Measurements from ENCODE around the gene SLC5A11. TPM values are rescaled to one million over a fixed set of nuclear protein-coding genes. Genes with fewer than 3 reads are reported as not detected.
"Not testable (repeated sequence)": the region's sequence is repeated elsewhere in the genome, so short reads cannot be mapped to it uniquely, and the experiment has no call there.

SLC5A11 gene
- total and polyA plus RNA-seq, 2 donors (not counting 1 experiment from before 2014, with no cell fraction given) = under 0.01 TPM; not detected in 1

DNA sequence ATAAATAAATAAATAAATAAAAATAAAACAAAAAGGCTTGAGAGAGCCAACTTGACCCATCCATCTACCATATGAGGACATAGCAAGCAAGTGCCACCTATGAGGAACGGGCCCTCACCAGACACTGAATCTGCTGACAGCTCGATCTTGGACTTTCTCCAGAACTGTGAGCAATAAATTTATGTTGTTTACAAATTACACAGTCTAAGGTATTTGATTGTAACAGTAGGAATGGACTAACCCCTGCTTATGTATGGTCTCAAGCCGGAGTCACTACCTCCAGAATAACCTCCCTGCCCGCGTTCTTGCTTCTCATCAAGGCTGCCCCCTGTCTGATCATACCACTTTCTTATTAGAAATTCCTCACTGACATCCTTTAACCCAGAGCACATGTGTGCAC, 9.9 kb downstream of the SLC5A11 start:
- Histone ChIP-seq H3K4me2 (ENCODE audit: extremely low read depth, insufficient read depth, low read length) (no peak overlapping the region), H3K9me3 (ENCODE audit: control insufficient read depth, insufficient read depth, low read depth, low read length) (no peaks in the 10 kb centered on the region), H4K20me1 (ENCODE audit: control insufficient read depth, extremely low read depth, insufficient read depth, low read length) (no peaks in the 10 kb centered on the region), H3K36me3 (ENCODE audit: control insufficient read depth, insufficient read depth, low read length) (no peaks in the 10 kb centered on the region), H3K79me2 (ENCODE audit: control insufficient read depth, insufficient read depth, low read length) (no peaks in the 10 kb centered on the region), H3K4me1 (ENCODE audit: control insufficient read depth, extremely low read depth, insufficient read depth, low read length) (peaks cover 8% of the 10 kb centered on the region), H2AFZ (ENCODE audit: low read length) (no peak overlapping the region), H3K4me3 (replicated peaks in 1 of 4; ENCODE audit: control extremely low read depth in 1 of 4, insufficient read depth in 1 of 4, low read depth in 3 of 4, low read length in 4 of 4) (no peak overlapping the region), H3K27ac (ENCODE audit: insufficient read depth, low read length) (no peak overlapping the region), H3K27me3 (ENCODE audit: control insufficient read depth, insufficient read depth, low read length) (no peaks in the 10 kb centered on the region), H3K9ac (ENCODE audit: insufficient read depth, low read length) (no peak overlapping the region)
- DNase-seq (ENCODE audit: low read depth in 2 of 2) = no peak
- TF ChIP-seq CTCF (conservative IDR thresholded peaks at IDR 0.05 in 1 of 2, IDR thresholded peaks at IDR 0.05 in 1 of 2; ENCODE audit: low read depth in 1 of 2, low read length in 2 of 2) (no peak), EZH2 (IDR thresholded peaks at IDR 0.05; ENCODE audit: low read length, missing control alignments) (no peak)

GRCh38 chr16:24856871-24857270, 11.1 kb downstream of the SLC5A11 start:
- not testable (repeated sequence) for H3K27me3 ChIP-seq (ENCODE audit: control insufficient read depth, insufficient read depth, low read length); H3K9ac ChIP-seq (ENCODE audit: insufficient read depth, low read length); H2AFZ ChIP-seq (ENCODE audit: low read length); H3K4me3 ChIP-seq (replicated peaks in 1 of 4; ENCODE audit: control extremely low read depth in 1 of 4, insufficient read depth in 1 of 4, low read depth in 3 of 4, low read length in 4 of 4); H3K36me3 ChIP-seq (ENCODE audit: control insufficient read depth, insufficient read depth, low read length); H3K27ac ChIP-seq (ENCODE audit: insufficient read depth, low read length); H3K9me3 ChIP-seq (ENCODE audit: control insufficient read depth, insufficient read depth, low read depth, low read length); H3K4me1 ChIP-seq (ENCODE audit: control insufficient read depth, extremely low read depth, insufficient read depth, low read length); DNase-seq (ENCODE audit: low read depth in 2 of 2); H3K4me2 ChIP-seq (ENCODE audit: extremely low read depth, insufficient read depth, low read length); H3K79me2 ChIP-seq (ENCODE audit: control insufficient read depth, insufficient read depth, low read length); H4K20me1 ChIP-seq (ENCODE audit: control insufficient read depth, extremely low read depth, insufficient read depth, low read length)

DNA sequence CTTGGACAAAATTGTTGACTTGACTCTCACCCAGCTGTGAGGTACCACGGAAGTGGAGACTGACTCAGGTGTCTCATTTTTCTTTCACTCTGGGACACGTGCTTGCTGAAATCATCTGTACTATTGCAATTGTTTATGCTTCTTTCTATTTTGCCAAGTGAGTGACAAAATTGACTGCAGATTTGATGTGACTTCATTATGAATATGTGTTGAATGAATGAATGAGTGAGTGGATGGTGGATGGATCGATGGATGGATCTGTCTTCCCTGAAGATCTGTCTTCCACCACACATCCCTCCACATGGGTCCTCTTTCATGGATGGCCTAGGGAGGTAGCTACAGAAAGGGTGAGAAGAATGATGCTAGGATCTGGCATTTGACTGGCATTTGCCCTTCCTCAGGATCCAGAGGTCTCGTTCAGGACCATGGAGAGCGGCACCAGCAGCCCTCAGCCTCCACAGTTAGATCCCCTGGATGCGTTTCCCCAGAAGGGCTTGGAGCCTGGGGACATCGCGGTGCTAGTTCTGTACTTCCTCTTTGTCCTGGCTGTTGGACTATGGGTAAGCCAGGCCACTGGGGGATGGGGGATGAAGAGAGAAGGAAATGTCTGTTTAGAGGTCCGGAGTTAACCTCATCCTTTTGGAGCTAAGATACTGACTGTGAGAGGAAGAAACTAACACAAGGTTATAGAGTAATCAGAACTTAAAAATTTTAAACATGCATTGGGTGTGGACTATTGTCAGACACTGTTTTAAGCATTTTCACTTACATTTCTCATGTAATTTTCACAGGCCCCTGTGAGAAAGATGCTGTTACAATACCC, 12.7 kb downstream of the SLC5A11 start:
- no peak overlapping the region for H3K9ac ChIP-seq (ENCODE audit: insufficient read depth, low read length)
- H3K36me3 ChIP-seq (ENCODE audit: control insufficient read depth, insufficient read depth, low read length) = no peaks in the 10 kb centered on the region
- H3K27me3 ChIP-seq (ENCODE audit: control insufficient read depth, insufficient read depth, low read length) = no peaks in the 10 kb centered on the region
- H3K4me1 ChIP-seq (ENCODE audit: control insufficient read depth, extremely low read depth, insufficient read depth, low read length) = peaks cover 6% of the 10 kb centered on the region
- H3K79me2 ChIP-seq (ENCODE audit: control insufficient read depth, insufficient read depth, low read length) = no peaks in the 10 kb centered on the region
- no peak overlapping the region for H2AFZ ChIP-seq (ENCODE audit: low read length)
- DNase-seq (ENCODE audit: low read depth in 2 of 2) = peak; percentile 40 to 59
- H3K27ac ChIP-seq (ENCODE audit: insufficient read depth, low read length) = no peak overlapping the region
- TF ChIP-seq CTCF (conservative IDR thresholded peaks at IDR 0.05 in 1 of 2, IDR thresholded peaks at IDR 0.05 in 1 of 2; ENCODE audit: low read depth in 1 of 2, low read length in 2 of 2) (no peak), EZH2 (IDR thresholded peaks at IDR 0.05; ENCODE audit: low read length, missing control alignments) (no peak)
- H4K20me1 ChIP-seq (ENCODE audit: control insufficient read depth, extremely low read depth, insufficient read depth, low read length) = no peaks in the 10 kb centered on the region
- H3K4me3 ChIP-seq (replicated peaks in 1 of 4; ENCODE audit: control extremely low read depth in 1 of 4, insufficient read depth in 1 of 4, low read depth in 3 of 4, low read length in 4 of 4) = no peak overlapping the region
- H3K9me3 ChIP-seq (ENCODE audit: control insufficient read depth, insufficient read depth, low read depth, low read length) = no peaks in the 10 kb centered on the region
- H3K4me2 ChIP-seq (ENCODE audit: extremely low read depth, insufficient read depth, low read length) = no peak overlapping the region

All from fibroblast of lung (primary cell).